HEK293 (cell line): Measurements from ENCODE around the gene WWTR1.

Experiments
- CTCF ChIA-PET: fragments of 350-600 bp; formaldehyde crosslinking; extraction: SDS; loops from one replicate; lab custom pipeline; 2021; ENCODE audit warnings: antibody characterized with exemption; lab: Yijun Ruan, JAX
- POLR2A ChIA-PET: fragments of 300-600 bp; formaldehyde crosslinking; extraction: SDS; loops from one replicate; lab custom pipeline; 2020; ENCODE audit warnings: antibody characterized with exemption, inconsistent platforms; lab: Yijun Ruan, JAX
- H3K27ac ChIP-seq: fragments of 200-500 bp; sonication (Bioruptor generic); 2 replicates; pipeline ENCODE4 v1.5.1; 2014; ENCODE audit warnings: low read depth, low read length, control low read depth, inconsistent platforms; ENCODE audit errors: extremely low read depth
- H3K36me3 ChIP-seq, 2 experiments: fragments of 200-500 bp in 1 of 2; sonication (Bioruptor generic) in 1 of 2; 1 replicate in 1 of 2; 2 replicates in 1 of 2; pipeline ENCODE4 v1.5.1; 2014 to 2017; ENCODE audit warnings: inconsistent platforms in 2 of 2, low read length in 2 of 2; ENCODE audit not compliant: control insufficient read depth in 2 of 2, insufficient read depth in 1 of 2
- H3K4me1 ChIP-seq: fragments of 200-500 bp; sonication (Bioruptor generic); 2 replicates; pipeline ENCODE4 v1.5.1; 2014; ENCODE audit warnings: mild to moderate bottlenecking, low read length, inconsistent platforms; ENCODE audit not compliant: control insufficient read depth, insufficient read depth
- H3K4me3 ChIP-seq: 2 replicates; pipeline ENCODE4 v1.5.1; 2011; ENCODE audit warnings: low read depth, mild to moderate bottlenecking, control low read depth, low read length, moderate library complexity
- H3K9me3 ChIP-seq: fragments of 200-500 bp; sonication (Bioruptor generic); 2 replicates; pipeline ENCODE4 v1.5.1; 2014; ENCODE audit warnings: low read depth, low read length, inconsistent platforms; ENCODE audit not compliant: control insufficient read depth, insufficient read depth
- EGR2 ChIP-seq: fragments of 450-650 bp; formaldehyde crosslinking; IDR thresholded peaks from 2 replicates; pipeline ENCODE4 v1.5.1; 2016; ENCODE audit warnings: low read depth, missing biosample characterization, missing genetic modification characterization
- IKZF3 ChIP-seq: fragments of 450-650 bp; IDR thresholded peaks from 2 replicates; pipeline ENCODE4 v1.5.0; 2018; ENCODE audit warnings: missing biosample characterization, mild to moderate bottlenecking, missing genetic modification characterization, moderate library complexity
- SCRT1 ChIP-seq: fragments of 450-650 bp; formaldehyde crosslinking; IDR thresholded peaks from 2 replicates; pipeline ENCODE4 v1.5.1; 2016; ENCODE audit warnings: missing biosample characterization, missing genetic modification characterization, borderline replicate concordance
- SCRT2 ChIP-seq: fragments of 450-650 bp; formaldehyde crosslinking; IDR thresholded peaks from 2 replicates; pipeline ENCODE4 v1.5.1; 2016; ENCODE audit warnings: missing biosample characterization, missing genetic modification characterization
- ZNF155 ChIP-seq: fragments of 450-650 bp; formaldehyde crosslinking; IDR thresholded peaks from 2 replicates; pipeline ENCODE4 v1.5.1; 2016; ENCODE audit warnings: missing biosample characterization, missing genetic modification characterization
- ZNF2 ChIP-seq: fragments of 450-650 bp; formaldehyde crosslinking; IDR thresholded peaks from 2 replicates; pipeline ENCODE4 v1.5.1; 2016; ENCODE audit warnings: missing biosample characterization, missing genetic modification characterization
- ZNF24 ChIP-seq: fragments of 450-650 bp; formaldehyde crosslinking; IDR thresholded peaks from 2 replicates; pipeline ENCODE4 v1.5.1; 2016; ENCODE audit warnings: missing biosample characterization, missing genetic modification characterization
- ZNF341 ChIP-seq: fragments of 450-650 bp; formaldehyde crosslinking; IDR thresholded peaks from 2 replicates; pipeline ENCODE4; 2016; ENCODE audit warnings: low read depth, missing biosample characterization, missing genetic modification characterization
- ZNF37A ChIP-seq: fragments of 450-650 bp; IDR thresholded peaks from 2 replicates; pipeline ENCODE4 v1.5.1; 2018; ENCODE audit warnings: missing biosample characterization, missing genetic modification characterization
- ZNF48 ChIP-seq: fragments of 450-650 bp; formaldehyde crosslinking; IDR thresholded peaks from 2 replicates; pipeline ENCODE4 v1.5.1; 2016; ENCODE audit warnings: missing biosample characterization, missing genetic modification characterization
- ZNF555 ChIP-seq: fragments of 450-650 bp; formaldehyde crosslinking; conservative IDR thresholded peaks from 2 replicates; pipeline ENCODE4 v1.5.1; 2017; ENCODE audit warnings: missing biosample characterization, mild to moderate bottlenecking, missing genetic modification characterization, inconsistent platforms
- ZNF585B ChIP-seq: fragments of 450-650 bp; formaldehyde crosslinking; IDR thresholded peaks from 2 replicates; pipeline ENCODE4 v1.5.1; 2016; ENCODE audit warnings: missing biosample characterization, missing genetic modification characterization
- ZSCAN23 ChIP-seq: fragments of 450-650 bp; formaldehyde crosslinking; IDR thresholded peaks from 2 replicates; pipeline ENCODE4 v1.5.1; 2016; ENCODE audit warnings: missing biosample characterization, missing genetic modification characterization
- TF ChIP-seq, protein P1 (sequence below): fragments of 450-650 bp; formaldehyde crosslinking; IDR thresholded peaks from 2 replicates; pipeline ENCODE4 v1.5.1; 2016; ENCODE audit warnings: missing biosample characterization, missing genetic modification characterization
- TF ChIP-seq, protein P2 (sequence below): fragments of 450-650 bp; formaldehyde crosslinking; IDR thresholded peaks from 2 replicates; pipeline ENCODE4 v1.5.1; 2016; ENCODE audit warnings: missing biosample characterization, missing genetic modification characterization
- TF ChIP-seq, protein P3 (sequence below): fragments of 450-650 bp; formaldehyde crosslinking; IDR thresholded peaks from 2 replicates; pipeline ENCODE4 v1.5.1; 2016; ENCODE audit warnings: missing biosample characterization, missing genetic modification characterization
- TF ChIP-seq, protein P4 (sequence below): fragments of 450-650 bp; formaldehyde crosslinking; conservative IDR thresholded peaks from 2 replicates; pipeline ENCODE4 v1.5.1; 2016; ENCODE audit warnings: low read depth, missing biosample characterization, missing genetic modification characterization

The WWTR1 gene

DNA sequence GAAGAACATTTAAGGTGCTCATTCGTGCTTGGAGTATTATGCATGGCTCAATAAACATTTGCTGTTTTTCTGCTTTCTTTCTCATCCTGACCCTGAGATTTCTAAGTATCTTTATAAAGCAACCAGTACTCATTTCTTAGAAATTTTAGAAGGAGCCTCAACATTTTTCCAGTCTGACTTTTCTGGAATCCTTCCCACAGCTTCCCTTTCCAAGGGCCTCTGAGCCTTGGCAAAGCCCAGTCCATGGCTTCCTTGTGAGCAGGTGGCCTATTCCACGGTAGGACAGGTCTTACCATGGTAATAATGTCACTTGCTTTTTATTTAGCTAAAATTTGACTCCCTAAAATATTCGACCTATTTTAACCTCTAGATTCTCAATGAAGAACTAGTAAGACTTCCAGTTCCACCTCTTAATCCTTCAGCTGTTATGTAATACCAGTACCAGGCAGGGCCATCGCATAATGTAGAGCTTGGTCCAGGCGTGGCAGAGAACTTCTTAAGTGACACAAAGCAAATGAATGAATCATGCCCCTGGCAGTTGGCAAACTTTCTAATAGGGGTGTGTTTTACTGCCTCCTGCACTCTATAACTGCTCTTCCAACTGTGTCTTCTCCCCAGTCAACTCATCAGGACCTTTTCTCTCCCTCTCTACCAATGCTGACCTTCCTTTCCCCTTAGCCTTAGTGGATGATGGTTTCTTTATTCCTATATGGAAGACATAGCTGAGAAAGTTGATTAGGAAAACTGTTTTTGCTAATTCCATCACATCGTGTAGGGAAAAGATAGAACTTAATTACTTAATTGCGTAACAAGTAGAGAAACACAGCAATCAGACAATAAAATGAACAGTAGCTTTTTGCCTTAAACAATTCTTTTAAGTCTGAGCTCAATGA is 184.2 kb downstream of the WWTR1 start:
- H3K4me3 ChIP-seq: no peak overlapping the region
- CTCF ChIA-PET: interaction anchor here (0.5 to 1.2 kb wide), 4 partner anchors 16 to 427 kb away, joined by 3 read pairs; no protein-coding TSS in a partner anchor
- H3K36me3 ChIP-seq: no peaks in the 10 kb centered on the region
- TF ChIP-seq ZNF341 (peak; percentile 40; the same call in 1 of the 2 replicates), ZNF555 (tag by site-specific recombination) (no peak)
- TF ChIP-seq, protein P1, sequence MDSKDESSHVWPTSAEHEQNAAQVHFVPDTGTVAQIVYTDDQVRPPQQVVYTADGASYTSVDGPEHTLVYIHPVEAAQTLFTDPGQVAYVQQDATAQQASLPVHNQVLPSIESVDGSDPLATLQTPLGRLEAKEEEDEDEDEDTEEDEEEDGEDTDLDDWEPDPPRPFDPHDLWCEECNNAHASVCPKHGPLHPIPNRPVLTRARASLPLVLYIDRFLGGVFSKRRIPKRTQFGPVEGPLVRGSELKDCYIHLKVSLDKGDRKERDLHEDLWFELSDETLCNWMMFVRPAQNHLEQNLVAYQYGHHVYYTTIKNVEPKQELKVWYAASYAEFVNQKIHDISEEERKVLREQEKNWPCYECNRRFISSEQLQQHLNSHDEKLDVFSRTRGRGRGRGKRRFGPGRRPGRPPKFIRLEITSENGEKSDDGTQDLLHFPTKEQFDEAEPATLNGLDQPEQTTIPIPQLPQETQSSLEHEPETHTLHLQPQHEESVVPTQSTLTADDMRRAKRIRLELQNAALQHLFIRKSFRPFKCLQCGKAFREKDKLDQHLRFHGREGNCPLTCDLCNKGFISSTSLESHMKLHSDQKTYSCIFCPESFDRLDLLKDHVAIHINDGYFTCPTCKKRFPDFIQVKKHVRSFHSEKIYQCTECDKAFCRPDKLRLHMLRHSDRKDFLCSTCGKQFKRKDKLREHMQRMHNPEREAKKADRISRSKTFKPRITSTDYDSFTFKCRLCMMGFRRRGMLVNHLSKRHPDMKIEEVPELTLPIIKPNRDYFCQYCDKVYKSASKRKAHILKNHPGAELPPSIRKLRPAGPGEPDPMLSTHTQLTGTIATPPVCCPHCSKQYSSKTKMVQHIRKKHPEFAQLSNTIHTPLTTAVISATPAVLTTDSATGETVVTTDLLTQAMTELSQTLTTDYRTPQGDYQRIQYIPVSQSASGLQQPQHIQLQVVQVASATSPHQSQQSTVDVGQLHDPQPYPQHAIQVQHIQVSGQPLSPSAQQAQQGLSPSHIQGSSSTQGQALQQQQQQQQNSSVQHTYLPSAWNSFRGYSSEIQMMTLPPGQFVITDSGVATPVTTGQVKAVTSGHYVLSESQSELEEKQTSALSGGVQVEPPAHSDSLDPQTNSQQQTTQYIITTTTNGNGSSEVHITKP (tag by site-specific recombination): peak; percentile 57
- POLR2A ChIA-PET: no interaction called here
- no peaks in the 10 kb centered on the region for H3K4me1 ChIP-seq
- no peak overlapping the region for H3K27ac ChIP-seq
- H3K9me3 ChIP-seq: no peaks in the 10 kb centered on the region

DNA sequence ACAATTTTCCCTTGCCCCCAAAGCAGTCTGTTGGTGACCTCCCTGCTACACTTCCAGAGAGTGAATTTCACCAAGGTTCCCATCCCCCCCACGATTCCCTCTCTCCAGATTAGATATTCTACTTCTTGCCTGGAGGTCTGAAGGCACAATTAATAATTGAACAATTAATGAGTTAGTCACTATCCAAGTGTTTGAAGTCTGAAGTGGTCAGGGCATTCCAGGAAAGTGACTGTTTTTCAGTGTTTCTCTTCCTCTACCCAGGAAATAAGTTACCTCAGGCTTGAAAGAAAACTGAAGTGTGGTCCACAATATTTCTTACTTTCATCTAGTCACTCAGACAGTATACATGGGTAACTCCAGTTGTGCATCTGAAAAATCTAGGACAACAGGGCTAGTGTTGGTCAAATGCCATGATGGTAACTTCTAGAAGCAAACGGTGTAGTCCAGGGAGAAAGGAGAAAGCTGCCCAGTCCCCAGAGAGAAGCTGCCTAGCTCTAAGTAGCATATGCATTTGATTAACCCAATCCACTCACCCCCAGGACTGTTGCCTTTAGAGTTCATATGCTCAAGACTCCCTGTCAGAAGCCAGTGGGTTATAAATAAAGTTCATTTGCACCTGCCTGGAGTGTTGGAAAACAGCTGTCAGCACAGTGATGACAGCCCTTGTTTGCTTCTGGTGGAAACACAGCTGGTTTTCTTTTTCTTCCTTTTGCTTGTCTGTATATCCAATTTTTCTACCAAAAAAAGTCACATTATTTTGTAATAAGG is 185.6 kb downstream of the WWTR1 start:
- Histone ChIP-seq H3K27ac (no peak overlapping the region), H3K4me3 (no peak overlapping the region), H3K4me1 (no peaks in the 10 kb centered on the region), H3K36me3 (no peaks in the 10 kb centered on the region), H3K9me3 (no peaks in the 10 kb centered on the region)
- ChIA-PET POLR2A (no interaction called here), CTCF (interaction anchor here (1.2 kb wide), 1 partner anchor 17 kb away, joined by 3 read pairs; no protein-coding TSS in a partner anchor)
- TF ChIP-seq EGR2 (tag by site-specific recombination): no peak
- no peak for TF ChIP-seq SCRT2 (tag by site-specific recombination)
- TF ChIP-seq ZSCAN23 (tag by site-specific recombination): no peak
- TF ChIP-seq SCRT1 (tag by site-specific recombination): no peak
- TF ChIP-seq, protein P2, sequence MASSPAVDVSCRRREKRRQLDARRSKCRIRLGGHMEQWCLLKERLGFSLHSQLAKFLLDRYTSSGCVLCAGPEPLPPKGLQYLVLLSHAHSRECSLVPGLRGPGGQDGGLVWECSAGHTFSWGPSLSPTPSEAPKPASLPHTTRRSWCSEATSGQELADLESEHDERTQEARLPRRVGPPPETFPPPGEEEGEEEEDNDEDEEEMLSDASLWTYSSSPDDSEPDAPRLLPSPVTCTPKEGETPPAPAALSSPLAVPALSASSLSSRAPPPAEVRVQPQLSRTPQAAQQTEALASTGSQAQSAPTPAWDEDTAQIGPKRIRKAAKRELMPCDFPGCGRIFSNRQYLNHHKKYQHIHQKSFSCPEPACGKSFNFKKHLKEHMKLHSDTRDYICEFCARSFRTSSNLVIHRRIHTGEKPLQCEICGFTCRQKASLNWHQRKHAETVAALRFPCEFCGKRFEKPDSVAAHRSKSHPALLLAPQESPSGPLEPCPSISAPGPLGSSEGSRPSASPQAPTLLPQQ (tag by site-specific recombination): no peak
- TF ChIP-seq ZNF37A (tag by site-specific recombination): no peak
- TF ChIP-seq ZNF2 (tag by site-specific recombination): no peak
- TF ChIP-seq, protein P3, sequence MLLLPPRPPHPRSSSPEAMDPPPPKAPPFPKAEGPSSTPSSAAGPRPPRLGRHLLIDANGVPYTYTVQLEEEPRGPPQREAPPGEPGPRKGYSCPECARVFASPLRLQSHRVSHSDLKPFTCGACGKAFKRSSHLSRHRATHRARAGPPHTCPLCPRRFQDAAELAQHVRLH (tag by site-specific recombination): no peak
- TF ChIP-seq ZNF24: no peak
- TF ChIP-seq ZNF48 (tag by site-specific recombination): no peak
- no peak for TF ChIP-seq ZNF155 (tag by site-specific recombination)
- no peak for TF ChIP-seq IKZF3 (tag by site-specific recombination)
- TF ChIP-seq, protein P4, sequence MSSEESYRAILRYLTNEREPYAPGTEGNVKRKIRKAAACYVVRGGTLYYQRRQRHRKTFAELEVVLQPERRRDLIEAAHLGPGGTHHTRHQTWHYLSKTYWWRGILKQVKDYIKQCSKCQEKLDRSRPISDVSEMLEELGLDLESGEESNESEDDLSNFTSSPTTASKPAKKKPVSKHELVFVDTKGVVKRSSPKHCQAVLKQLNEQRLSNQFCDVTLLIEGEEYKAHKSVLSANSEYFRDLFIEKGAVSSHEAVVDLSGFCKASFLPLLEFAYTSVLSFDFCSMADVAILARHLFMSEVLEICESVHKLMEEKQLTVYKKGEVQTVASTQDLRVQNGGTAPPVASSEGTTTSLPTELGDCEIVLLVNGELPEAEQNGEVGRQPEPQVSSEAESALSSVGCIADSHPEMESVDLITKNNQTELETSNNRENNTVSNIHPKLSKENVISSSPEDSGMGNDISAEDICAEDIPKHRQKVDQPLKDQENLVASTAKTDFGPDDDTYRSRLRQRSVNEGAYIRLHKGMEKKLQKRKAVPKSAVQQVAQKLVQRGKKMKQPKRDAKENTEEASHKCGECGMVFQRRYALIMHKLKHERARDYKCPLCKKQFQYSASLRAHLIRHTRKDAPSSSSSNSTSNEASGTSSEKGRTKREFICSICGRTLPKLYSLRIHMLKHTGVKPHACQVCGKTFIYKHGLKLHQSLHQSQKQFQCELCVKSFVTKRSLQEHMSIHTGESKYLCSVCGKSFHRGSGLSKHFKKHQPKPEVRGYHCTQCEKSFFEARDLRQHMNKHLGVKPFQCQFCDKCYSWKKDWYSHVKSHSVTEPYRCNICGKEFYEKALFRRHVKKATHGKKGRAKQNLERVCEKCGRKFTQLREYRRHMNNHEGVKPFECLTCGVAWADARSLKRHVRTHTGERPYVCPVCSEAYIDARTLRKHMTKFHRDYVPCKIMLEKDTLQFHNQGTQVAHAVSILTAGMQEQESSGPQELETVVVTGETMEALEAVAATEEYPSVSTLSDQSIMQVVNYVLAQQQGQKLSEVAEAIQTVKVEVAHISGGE (tag by site-specific recombination): no peak
- TF ChIP-seq ZNF585B: no peak
